ENCODE data around the gene KCNQ1. TPM values are rescaled to one million over a fixed set of nuclear protein-coding genes. Genes with fewer than 3 reads are reported as not detected.

Gene KCNQ1
- total and polyA plus RNA-seq, 2 donors (not counting 1 experiment from before 2014, with no cell fraction given) = 21.5 to 28.8 TPM

DNA sequence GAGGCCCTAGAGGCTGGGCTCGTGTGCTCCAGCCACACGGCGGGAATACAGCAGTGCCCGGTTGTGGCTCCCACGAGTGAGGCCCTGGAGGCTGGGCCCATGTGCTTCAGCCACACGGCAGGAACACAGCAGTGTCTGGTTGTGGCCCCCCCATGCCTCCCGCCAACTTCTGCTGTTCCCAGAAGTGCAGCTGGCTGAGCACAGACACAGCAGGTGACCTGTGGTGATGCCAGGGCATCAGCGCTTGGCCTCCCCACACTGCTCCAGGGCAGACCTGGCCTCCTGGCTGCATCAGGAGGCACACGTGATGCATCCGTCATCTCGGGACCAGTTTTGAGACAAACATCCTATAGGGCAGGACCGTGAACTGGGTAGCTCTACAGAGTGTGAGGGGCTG is 144.7 kb downstream of the KCNQ1 start:
- no peaks in the 10 kb centered on the region for H3K4me1 ChIP-seq (ENCODE audit: control insufficient read depth in 2 of 2, insufficient read depth in 2 of 2, low read length in 2 of 2)
- no peak for TF ChIP-seq EZH2 (IDR thresholded peaks at IDR 0.05; ENCODE audit: borderline replicate concordance, insufficient read depth, low read depth, low read length, poor library complexity, severe bottlenecking)
- no peak for TF ChIP-seq CTCF (IDR thresholded peaks at IDR 0.05)
- H3K4me2 ChIP-seq (replicated peaks; ENCODE audit: low read depth, low read length, poor library complexity, severe bottlenecking) = no peak overlapping the region
- Mint-ChIP-seq H3K9me3 (ENCODE audit: insufficient read depth) (no peaks in the 10 kb centered on the region), H3K27me3 (no peaks in the 10 kb centered on the region), H3K4me3 (no peak overlapping the region), H3K4me1 (no peaks in the 10 kb centered on the region), H3K27ac (no peak overlapping the region)
- no peak overlapping the region for H3K4me3 ChIP-seq (ENCODE audit: control extremely low read depth in 1 of 5, extremely low read depth in 1 of 5, insufficient read depth in 1 of 5, low read depth in 2 of 5, low read length in 4 of 5)
- DNase-seq (no peak), ATAC-seq (ENCODE audit: low read depth) (no peak)
- peaks cover 0 to 19% of the 10 kb centered on the region in 2 experiments for H3K36me3 ChIP-seq (replicated peaks in 1 of 2; ENCODE audit: control extremely low read depth in 1 of 2, control insufficient read depth in 1 of 2, extremely low read depth in 1 of 2, insufficient read depth in 2 of 2, low read length in 1 of 2)
- H3K9ac ChIP-seq (ENCODE audit: low read length) = no peak overlapping the region
- intact Hi-C loops (cut with micrococcal nuclease) = no loop called here
- no peak overlapping the region for H3K27ac ChIP-seq (ENCODE audit: low read length in 2 of 2)
- H3K79me2 ChIP-seq (ENCODE audit: control insufficient read depth, insufficient read depth, low read length) = no peaks in the 10 kb centered on the region
- no peaks in the 10 kb centered on the region for H3K9me3 ChIP-seq (ENCODE audit: control extremely low read depth in 1 of 3, control insufficient read depth in 2 of 3, insufficient read depth in 1 of 3, low read length in 2 of 3)
- H3K27me3 ChIP-seq (replicated peaks in 1 of 4; ENCODE audit: control extremely low read depth in 1 of 4, control insufficient read depth in 3 of 4, insufficient read depth in 4 of 4, low read length in 3 of 4) = no peaks in the 10 kb centered on the region
- CTCF ChIA-PET = no interaction called here
- POLR2A ChIA-PET = no interaction called here
- 88% methylated on average over 12 of the region's 12 CpGs for WGBS (ENCODE audit: insufficient coverage)
- no peak overlapping the region for H2AFZ ChIP-seq (ENCODE audit: insufficient read depth, low read depth, low read length, poor library complexity, severe bottlenecking)
- no peaks in the 10 kb centered on the region for H4K20me1 ChIP-seq (ENCODE audit: control insufficient read depth, insufficient read depth, low read length, poor library complexity, severe bottlenecking)

DNA sequence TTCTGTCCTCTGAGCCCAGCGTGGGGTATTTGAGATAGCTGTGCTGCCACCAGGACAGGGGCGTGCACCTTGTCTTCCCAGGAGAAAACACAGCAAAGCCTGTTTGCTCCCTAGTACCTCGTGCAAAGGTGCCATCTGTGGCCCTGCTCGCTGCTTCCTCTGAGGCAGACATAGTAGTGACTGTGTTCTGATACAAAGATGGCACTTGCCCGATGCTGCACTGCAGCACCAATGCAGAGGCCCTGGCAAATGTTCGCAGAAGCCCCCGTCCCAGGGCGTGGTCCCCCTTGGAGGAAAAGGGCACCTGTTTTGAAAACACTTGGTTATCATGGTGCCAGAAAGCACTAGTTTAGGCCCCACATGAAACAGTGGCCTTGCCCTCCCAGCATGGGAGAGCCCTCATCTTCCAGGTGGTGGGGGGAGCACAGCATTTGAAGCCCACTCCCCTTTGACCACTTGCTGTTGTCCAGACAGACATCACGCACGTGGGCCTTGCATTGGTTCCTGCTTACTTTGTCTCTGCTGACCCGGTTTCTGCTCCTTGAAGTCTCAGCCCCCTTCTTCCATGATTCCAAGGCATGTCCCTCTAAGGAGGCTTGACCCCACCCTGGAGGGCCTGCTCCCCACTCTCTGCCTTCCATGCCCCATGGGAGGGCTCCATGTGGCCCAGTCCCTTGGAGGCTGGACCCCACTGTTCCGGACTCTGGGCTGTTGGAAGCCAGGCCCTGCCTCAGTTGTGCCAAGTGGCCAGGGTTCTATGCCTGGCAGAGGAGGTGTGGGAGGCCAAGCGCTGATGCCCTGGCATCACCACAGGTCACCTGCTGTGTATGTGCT is 145.5 kb downstream of the KCNQ1 start:
- 95% methylated on average over 13 of the region's 13 CpGs for WGBS (ENCODE audit: insufficient coverage)
- Mint-ChIP-seq H3K27ac (no peak overlapping the region), H3K27me3 (no peaks in the 10 kb centered on the region)

More for the DNA sequence above, 145.5 kb downstream of the KCNQ1 start:
- H3K27me3 ChIP-seq (replicated peaks in 1 of 4; ENCODE audit: control extremely low read depth in 1 of 4, control insufficient read depth in 3 of 4, insufficient read depth in 4 of 4, low read length in 3 of 4) = no peaks in the 10 kb centered on the region
- H2AFZ ChIP-seq (ENCODE audit: insufficient read depth, low read depth, low read length, poor library complexity, severe bottlenecking) = no peak overlapping the region
- H3K79me2 ChIP-seq (ENCODE audit: control insufficient read depth, insufficient read depth, low read length) = no peaks in the 10 kb centered on the region
- ATAC-seq (ENCODE audit: low read depth) (no peak), DNase-seq (no peak)
- intact Hi-C loops (cut with micrococcal nuclease) = no loop called here
- H3K4me1 ChIP-seq (ENCODE audit: control insufficient read depth in 2 of 2, insufficient read depth in 2 of 2, low read length in 2 of 2) = no peaks in the 10 kb centered on the region
- TF ChIP-seq EZH2 (IDR thresholded peaks at IDR 0.05; ENCODE audit: borderline replicate concordance, insufficient read depth, low read depth, low read length, poor library complexity, severe bottlenecking) (no peak), CTCF (IDR thresholded peaks at IDR 0.05) (no peak)
- Mint-ChIP-seq H3K4me1 (no peaks in the 10 kb centered on the region), H3K4me3 (no peak overlapping the region), H3K9me3 (ENCODE audit: insufficient read depth) (no peaks in the 10 kb centered on the region)
- ChIA-PET CTCF (no interaction called here), POLR2A (no interaction called here)
- peaks cover 0 to 19% of the 10 kb centered on the region in 2 experiments for H3K36me3 ChIP-seq (replicated peaks in 1 of 2; ENCODE audit: control extremely low read depth in 1 of 2, control insufficient read depth in 1 of 2, extremely low read depth in 1 of 2, insufficient read depth in 2 of 2, low read length in 1 of 2)
- H3K27ac ChIP-seq (ENCODE audit: low read length in 2 of 2) = no peak overlapping the region
- no peaks in the 10 kb centered on the region for H3K9me3 ChIP-seq (ENCODE audit: control extremely low read depth in 1 of 3, control insufficient read depth in 2 of 3, insufficient read depth in 1 of 3, low read length in 2 of 3)
- H3K4me3 ChIP-seq (ENCODE audit: control extremely low read depth in 1 of 5, extremely low read depth in 1 of 5, insufficient read depth in 1 of 5, low read depth in 2 of 5, low read length in 4 of 5) = no peak overlapping the region
- H4K20me1 ChIP-seq (ENCODE audit: control insufficient read depth, insufficient read depth, low read length, poor library complexity, severe bottlenecking) = no peaks in the 10 kb centered on the region
- no peak overlapping the region for H3K9ac ChIP-seq (ENCODE audit: low read length)
- no peak overlapping the region for H3K4me2 ChIP-seq (replicated peaks; ENCODE audit: low read depth, low read length, poor library complexity, severe bottlenecking)

Data from B cell (primary cell).